HUES48 (cell line): ENCODE data around the gene LGALS8.

Experiments
- H3K27ac ChIP-seq: one replicate; pipeline ENCODE4 v1.7.0; 2013; ENCODE audit warnings: low read depth, low read length, inconsistent platforms
- H3K27me3 ChIP-seq: 2 replicates; pipeline ENCODE4 v1.6.1; 2013; ENCODE audit warnings: mild to moderate bottlenecking, low read length; ENCODE audit not compliant: control insufficient read depth, insufficient read depth
- H3K36me3 ChIP-seq: 2 replicates; pipeline ENCODE4 v1.6.1; 2013; ENCODE audit warnings: low read length; ENCODE audit not compliant: control insufficient read depth, insufficient read depth
- H3K4me1 ChIP-seq: 2 replicates; pipeline ENCODE4 v1.6.1; 2013; ENCODE audit warnings: mild to moderate bottlenecking, low read length; ENCODE audit not compliant: control insufficient read depth, insufficient read depth
- H3K4me3 ChIP-seq: 2 replicates; pipeline ENCODE4 v1.5.1; 2013; ENCODE audit warnings: mild to moderate bottlenecking, low read depth, low read length
- H3K9ac ChIP-seq: 2 replicates; pipeline ENCODE4 v1.6.1; 2013; ENCODE audit warnings: mild to moderate bottlenecking, low read depth, low read length, moderate library complexity
- H3K9me3 ChIP-seq: 2 replicates; pipeline ENCODE4 v1.6.1; 2013; ENCODE audit warnings: low read length; ENCODE audit not compliant: control insufficient read depth, insufficient read depth

The LGALS8 gene

DNA sequence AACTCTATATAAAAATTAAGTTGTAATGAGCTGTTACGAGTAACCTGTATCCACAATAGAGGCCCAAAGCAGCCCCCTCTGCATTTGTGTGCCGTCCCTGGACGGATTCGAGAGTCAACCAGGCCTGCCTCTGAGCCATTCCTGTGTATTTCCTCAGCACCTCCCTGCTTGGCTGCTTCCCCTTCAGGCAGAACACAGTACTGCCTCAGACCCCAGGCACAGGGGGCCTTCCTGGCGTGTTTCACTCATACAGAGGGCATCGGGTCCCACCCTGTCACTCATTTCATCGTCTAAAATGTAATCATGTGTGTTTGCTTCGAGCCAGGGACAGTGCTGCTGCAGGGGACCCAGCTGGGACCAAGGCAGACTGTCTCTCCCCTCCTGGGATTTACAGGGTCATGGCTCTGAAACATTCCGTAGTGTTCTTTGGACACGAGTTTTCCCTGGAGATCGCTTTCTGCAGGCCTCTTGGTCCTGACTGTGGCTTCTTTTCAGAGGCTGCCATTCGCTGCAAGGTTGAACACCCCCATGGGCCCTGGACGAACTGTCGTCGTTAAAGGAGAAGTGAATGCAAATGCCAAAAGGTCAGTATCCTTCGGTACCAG, 19.4 kb downstream of the LGALS8 start:
- no peak overlapping the region for H3K9ac ChIP-seq
- H3K27me3 ChIP-seq, result no peaks in the 10 kb centered on the region
- H3K4me3 ChIP-seq, result no peak overlapping the region
- peaks cover 67% of the 10 kb centered on the region for H3K36me3 ChIP-seq
- H3K9me3 ChIP-seq, result no peaks in the 10 kb centered on the region
- H3K4me1 ChIP-seq, result no peaks in the 10 kb centered on the region
- H3K27ac ChIP-seq, result no peak overlapping the region

DNA sequence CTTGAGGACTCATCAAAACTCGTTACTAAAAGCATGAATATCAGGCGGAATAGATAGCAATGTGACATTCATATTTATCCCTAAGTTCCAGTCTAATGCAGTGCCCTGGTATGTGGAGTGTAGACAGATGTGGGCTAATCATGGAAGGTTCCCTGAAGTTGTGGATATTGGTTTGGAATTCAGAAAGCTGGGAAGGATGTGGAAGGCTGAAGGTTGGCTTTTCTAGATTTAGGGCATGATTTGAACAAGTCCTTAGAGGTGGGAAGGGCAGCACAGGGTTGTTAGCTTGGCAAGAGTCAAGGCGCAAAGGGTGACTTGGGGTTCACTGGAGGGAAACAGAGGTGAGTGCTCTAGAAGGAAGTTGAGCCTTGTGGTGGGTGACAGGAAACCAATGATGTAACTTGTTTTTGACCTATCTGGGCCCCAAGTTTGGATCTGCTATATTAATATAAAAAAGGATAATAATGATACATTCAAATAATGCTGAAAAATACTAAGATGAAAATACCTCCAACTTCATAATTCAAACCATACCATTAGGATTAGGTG, 21.9 kb downstream of the LGALS8 start:
- H3K27ac ChIP-seq, result no peak overlapping the region
- H3K27me3 ChIP-seq, result no peaks in the 10 kb centered on the region
- no peak overlapping the region for H3K4me3 ChIP-seq
- H3K4me1 ChIP-seq, result no peaks in the 10 kb centered on the region
- no peak overlapping the region for H3K9ac ChIP-seq
- peaks cover 91% of the 10 kb centered on the region for H3K36me3 ChIP-seq
- no peaks in the 10 kb centered on the region for H3K9me3 ChIP-seq

DNA sequence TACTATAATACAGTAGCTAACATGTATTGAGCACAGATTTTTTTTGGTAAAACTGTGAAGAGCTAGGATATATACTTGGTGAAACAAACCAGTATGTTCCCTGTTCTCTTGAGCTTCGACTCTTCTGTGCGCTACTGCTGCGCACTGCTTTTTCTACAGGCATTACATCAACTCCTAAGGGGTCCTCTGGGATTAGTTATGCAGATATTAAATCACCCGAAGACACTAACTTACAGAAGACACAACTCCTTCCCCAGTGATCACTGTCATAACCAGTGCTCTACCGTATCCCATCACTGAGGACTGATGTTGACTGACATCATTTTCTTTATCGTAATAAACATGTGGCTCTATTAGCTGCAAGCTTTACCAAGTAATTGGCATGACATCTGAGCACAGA, 24.7 kb downstream of the LGALS8 start:
- Histone ChIP-seq H3K9me3 (no peaks in the 10 kb centered on the region), H3K36me3 (peaks cover 97% of the 10 kb centered on the region), H3K4me3 (no peak overlapping the region), H3K27me3 (no peaks in the 10 kb centered on the region), H3K4me1 (no peaks in the 10 kb centered on the region), H3K27ac (no peak overlapping the region), H3K9ac (no peak overlapping the region)

DNA sequence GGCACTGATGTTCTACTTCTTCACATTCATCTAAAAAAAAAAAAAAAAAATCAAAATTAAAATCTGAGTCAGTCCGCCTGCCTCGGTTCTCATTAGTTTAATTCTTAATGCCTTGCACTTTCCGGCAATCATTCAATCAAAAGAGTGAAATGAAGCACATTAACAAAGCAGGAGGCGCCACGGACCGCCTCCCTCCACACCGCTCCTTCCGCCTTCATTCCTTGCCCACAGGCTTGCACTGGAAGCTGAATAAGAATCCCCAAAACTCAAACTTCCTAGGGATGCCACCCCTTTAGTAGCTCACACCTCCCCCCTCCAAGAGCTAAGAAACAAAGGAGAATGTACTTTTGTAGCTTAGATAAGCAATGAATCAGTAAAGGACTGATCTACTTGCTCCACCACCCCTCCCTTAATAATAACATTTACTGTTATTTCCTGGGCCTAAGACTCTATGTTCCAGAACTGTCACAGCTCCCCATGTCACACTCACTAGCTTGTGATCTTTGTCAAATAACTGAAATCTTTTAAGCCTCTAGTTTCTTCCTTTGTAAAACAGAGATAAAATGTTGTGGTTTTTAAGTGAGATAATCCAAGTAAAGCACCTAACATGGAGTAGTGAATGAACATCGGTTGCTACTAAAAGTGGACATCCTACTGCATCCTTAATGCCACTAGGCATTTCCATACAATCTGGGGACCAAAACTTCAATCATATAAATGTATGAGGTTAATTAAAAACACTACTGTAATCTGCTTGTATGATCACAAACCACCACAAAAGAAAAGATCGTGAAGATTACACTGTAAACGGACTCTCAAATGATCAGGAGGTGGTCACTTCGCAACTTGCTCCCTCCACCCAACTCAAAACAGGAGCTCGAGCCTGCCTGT, 27.4 kb downstream of the LGALS8 start:
- no peaks in the 10 kb centered on the region for H3K4me1 ChIP-seq
- H3K9ac ChIP-seq, result no peak overlapping the region
- no peak overlapping the region for H3K27ac ChIP-seq
- no peaks in the 10 kb centered on the region for H3K27me3 ChIP-seq
- no peaks in the 10 kb centered on the region for H3K9me3 ChIP-seq
- no peak overlapping the region for H3K4me3 ChIP-seq
- peaks cover 99% of the 10 kb centered on the region for H3K36me3 ChIP-seq

DNA sequence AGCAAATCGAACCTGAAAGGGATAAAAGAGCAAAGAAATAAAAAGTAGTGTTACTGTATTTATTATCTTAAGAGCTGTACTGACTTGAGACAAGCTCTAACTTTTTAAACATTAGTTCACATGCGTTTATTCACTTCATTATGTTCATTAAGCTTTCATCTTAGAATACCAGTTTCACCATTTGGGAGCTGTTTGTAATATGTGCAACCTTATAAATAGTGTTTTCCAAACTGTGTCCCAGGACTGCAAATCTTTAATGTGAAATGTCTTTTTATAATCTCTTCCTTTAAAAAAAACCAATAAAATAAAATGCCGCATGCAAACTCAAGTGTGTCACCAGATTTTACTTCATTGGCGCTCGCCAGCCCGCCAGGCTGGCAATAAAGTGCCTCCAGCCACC, 28.3 kb downstream of the LGALS8 start:
- no peak overlapping the region for H3K9ac ChIP-seq
- H3K27me3 ChIP-seq, result no peaks in the 10 kb centered on the region
- H3K4me3 ChIP-seq, result no peak overlapping the region
- no peaks in the 10 kb centered on the region for H3K9me3 ChIP-seq
- H3K4me1 ChIP-seq, result no peaks in the 10 kb centered on the region
- H3K27ac ChIP-seq, result no peak overlapping the region
- peaks cover 99% of the 10 kb centered on the region for H3K36me3 ChIP-seq

DNA sequence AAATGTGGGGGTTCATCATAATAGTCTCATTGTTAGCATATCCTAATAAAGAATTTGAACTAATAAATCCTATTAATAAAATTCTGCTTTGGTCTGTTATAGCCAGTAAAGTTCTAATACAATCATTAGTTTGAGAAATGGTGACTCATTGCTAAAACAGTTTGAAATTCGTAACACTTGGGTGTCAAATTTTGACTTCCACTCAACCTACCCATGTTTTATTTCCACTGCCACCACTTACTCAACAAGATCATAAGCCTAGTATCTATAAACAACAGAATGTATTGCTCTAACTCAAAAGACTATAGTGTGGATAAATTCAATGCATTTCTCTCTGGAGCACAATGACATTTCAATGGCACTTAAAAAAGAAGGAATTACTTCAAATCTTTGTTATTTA, 29.1 kb downstream of the LGALS8 start:
- no peaks in the 10 kb centered on the region for H3K27me3 ChIP-seq
- H3K36me3 ChIP-seq, result peaks cover 99% of the 10 kb centered on the region
- no peaks in the 10 kb centered on the region for H3K9me3 ChIP-seq
- H3K9ac ChIP-seq, result no peak overlapping the region
- H3K4me1 ChIP-seq, result no peaks in the 10 kb centered on the region
- H3K4me3 ChIP-seq, result no peak overlapping the region
- no peak overlapping the region for H3K27ac ChIP-seq

DNA sequence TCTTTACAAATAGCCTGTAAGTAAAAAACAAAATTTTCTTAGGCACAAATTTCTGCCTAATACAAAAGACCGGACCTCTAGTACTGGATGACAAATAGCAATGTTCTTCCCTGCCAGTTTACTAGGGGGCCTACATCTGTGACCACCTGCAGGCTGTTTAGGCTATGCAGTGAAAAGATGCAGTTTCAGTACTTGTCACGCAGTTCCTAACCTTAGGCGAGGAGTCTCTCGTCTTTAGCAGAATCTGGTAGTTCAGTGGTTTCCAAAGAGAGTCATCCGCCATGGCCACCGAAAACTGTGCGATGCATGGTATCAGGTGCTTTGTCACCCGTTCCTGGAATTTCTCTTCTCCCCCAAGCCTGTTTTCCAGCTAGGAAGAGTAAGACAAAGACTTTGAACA, 29.6 kb downstream of the LGALS8 start:
- Histone ChIP-seq H3K4me3 (no peak overlapping the region), H3K27ac (no peak overlapping the region), H3K9me3 (no peaks in the 10 kb centered on the region), H3K27me3 (no peaks in the 10 kb centered on the region), H3K4me1 (no peaks in the 10 kb centered on the region), H3K36me3 (peaks cover 99% of the 10 kb centered on the region), H3K9ac (no peak overlapping the region)

DNA sequence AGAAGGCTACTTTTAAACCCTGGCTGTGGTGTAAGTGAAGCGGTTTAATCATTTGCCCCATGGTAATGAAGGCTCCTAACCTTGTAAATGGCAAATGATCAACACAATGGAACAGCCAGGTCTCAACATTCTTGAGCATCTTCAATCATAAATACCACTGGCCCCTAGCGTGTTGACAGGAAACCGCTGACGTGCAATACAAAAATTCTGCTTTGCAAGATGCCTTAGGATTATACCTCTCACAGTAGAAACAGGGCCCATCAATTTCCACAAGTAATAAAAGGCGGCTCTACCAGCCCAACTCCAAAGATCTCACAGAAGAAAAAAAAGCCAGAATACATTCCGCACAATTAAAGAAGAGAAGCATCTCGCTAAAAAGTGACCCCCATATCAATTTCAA, 32.8 kb downstream of the LGALS8 start:
- no peaks in the 10 kb centered on the region for H3K4me1 ChIP-seq
- no peak overlapping the region for H3K4me3 ChIP-seq
- peaks cover 98% of the 10 kb centered on the region for H3K36me3 ChIP-seq
- no peak overlapping the region for H3K27ac ChIP-seq
- H3K9ac ChIP-seq, result no peak overlapping the region
- H3K27me3 ChIP-seq, result no peaks in the 10 kb centered on the region
- H3K9me3 ChIP-seq, result no peaks in the 10 kb centered on the region

DNA sequence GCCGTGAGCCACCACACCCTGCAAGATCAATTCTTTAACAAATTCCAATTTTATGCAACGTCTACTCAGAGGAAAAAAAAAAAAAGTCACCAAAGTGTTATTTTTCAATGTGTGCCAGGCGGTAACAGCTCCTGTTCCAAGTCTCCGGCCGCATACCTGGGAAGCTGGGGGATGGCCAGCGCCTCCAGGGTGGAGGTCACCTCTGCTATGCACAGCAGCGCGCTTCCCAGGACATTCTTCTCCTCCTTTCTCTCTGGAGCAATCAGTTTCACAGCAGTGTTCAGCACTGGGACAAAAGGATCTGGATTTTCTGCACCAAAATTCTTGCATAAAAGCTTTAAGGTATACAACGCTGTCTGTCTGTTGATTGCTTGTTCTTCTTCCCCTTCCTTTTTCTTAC, 34.3 kb downstream of the LGALS8 start:
- Histone ChIP-seq H3K9me3 (no peaks in the 10 kb centered on the region), H3K36me3 (peaks cover 98% of the 10 kb centered on the region), H3K4me3 (no peak overlapping the region), H3K27ac (no peak overlapping the region), H3K4me1 (no peaks in the 10 kb centered on the region), H3K9ac (no peak overlapping the region), H3K27me3 (no peaks in the 10 kb centered on the region)

DNA sequence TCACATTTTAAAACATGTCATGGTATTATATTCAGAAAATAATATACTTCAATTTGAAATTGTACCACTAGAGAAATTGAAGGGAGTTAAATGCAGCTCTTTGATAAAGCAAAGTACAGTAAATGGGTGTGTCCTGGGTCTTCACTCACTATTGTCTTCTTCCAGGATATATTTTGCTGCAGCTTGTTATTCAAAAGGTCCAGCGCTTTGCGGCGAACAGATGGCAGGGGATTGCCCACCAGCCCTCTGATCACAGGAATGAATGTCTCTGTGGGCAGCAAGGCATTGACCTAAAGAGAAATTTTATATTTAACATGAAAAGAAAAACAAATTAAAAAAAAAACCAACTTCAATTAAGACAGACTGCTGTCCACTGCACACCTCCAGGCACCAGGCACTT, 35.1 kb downstream of the LGALS8 start:
- Histone ChIP-seq H3K27me3 (no peaks in the 10 kb centered on the region), H3K36me3 (peaks cover 98% of the 10 kb centered on the region), H3K4me1 (no peaks in the 10 kb centered on the region), H3K27ac (no peak overlapping the region), H3K9me3 (no peaks in the 10 kb centered on the region), H3K9ac (no peak overlapping the region), H3K4me3 (no peak overlapping the region)

DNA sequence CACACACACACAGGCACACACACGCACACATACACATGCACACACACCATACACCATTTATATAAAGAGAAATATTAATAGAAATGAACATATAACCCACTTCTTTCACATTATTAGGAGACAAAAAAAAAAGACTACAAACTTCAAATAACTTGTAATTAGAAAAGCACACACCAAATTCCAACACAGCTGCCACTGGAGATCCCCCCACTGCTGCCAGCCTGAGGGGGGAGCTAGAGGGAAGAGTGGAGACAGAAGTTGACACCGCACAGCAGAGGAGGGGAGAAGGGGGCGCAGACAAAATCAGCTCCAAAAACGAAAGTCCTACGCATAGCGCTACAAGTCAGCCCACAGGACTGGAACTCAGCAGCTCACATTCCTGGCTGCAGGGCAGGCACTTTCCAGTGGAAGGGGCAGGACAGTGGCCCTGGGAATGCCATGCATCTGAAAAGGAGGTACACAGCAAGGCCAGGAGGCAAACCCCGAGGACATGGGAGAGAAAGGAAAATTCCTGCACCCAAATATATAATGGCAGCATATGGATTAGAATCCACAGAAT, 36.5 kb downstream of the LGALS8 start:
- no peaks in the 10 kb centered on the region for H3K9me3 ChIP-seq
- H3K9ac ChIP-seq, result no peak overlapping the region
- no peak overlapping the region for H3K4me3 ChIP-seq
- peaks cover 99% of the 10 kb centered on the region for H3K36me3 ChIP-seq
- H3K27me3 ChIP-seq, result no peaks in the 10 kb centered on the region
- no peak overlapping the region for H3K27ac ChIP-seq
- H3K4me1 ChIP-seq, result no peaks in the 10 kb centered on the region
